GM20000 (cell line): ENCODE measurements around the gene SEMA7A.
"Not testable (repeated sequence)": the region's sequence is repeated elsewhere in the genome, so short reads cannot be mapped to it uniquely, and the experiment has no call there.

Experiments used
- DNase-seq: peaks from one replicate; pipeline ENCODE4 v3.0.0; 2012; ENCODE audit warnings: low spot score
- CTCF ChIP-seq: IDR thresholded peaks from 2 replicates; pipeline ENCODE4 v1.5.1; 2012; ENCODE audit warnings: mild to moderate bottlenecking, control low read depth; ENCODE audit errors: extremely low read depth, missing control alignments

Gene SEMA7A

GRCh38 chr15:74369084-74369745 is 64.5 kb downstream of the SEMA7A start:
- no peak for TF ChIP-seq CTCF
- DNase-seq, result no peak

- no peak for TF ChIP-seq CTCF
- DNase-seq, result no peak
Observed at GRCh38 chr15:74368121-74368520, 65.6 kb downstream of the SEMA7A start.

GRCh38 chr15:74367296-74367854 is 66.4 kb downstream of the SEMA7A start, which contains the start of gene CYP11A1:
TSS of gene CYP11A1 (minus strand) at chr15:74367646. CDS start at chr15:74367585, 61 bp downstream.
- no peak for TF ChIP-seq CTCF
- DNase-seq, result no peak

- no peak for TF ChIP-seq CTCF
- DNase-seq, result peak; percentile 68
Observed at GRCh38 chr15:74365598-74366445, 67.9 kb downstream of the SEMA7A start.

- TF ChIP-seq CTCF, result no peak
- DNase-seq, result no peak
Observed at GRCh38 chr15:74364936-74365597, 68.7 kb downstream of the SEMA7A start.

- no peak for TF ChIP-seq CTCF
- DNase-seq, result no peak
Observed at GRCh38 chr15:74362482-74362881, 71.3 kb downstream of the SEMA7A start.

- DNase-seq, result not testable (repeated sequence)
Observed at GRCh38 chr15:74360855-74361254, 72.9 kb downstream of the SEMA7A start.

- not testable (repeated sequence) for DNase-seq
Observed at GRCh38 chr15:74359376-74359775, 74.4 kb downstream of the SEMA7A start.
